WTC11 (cell line): ENCODE data around the gene OR2Y1. TPM values are rescaled to one million over a fixed set of nuclear protein-coding genes. Genes with fewer than 3 reads are reported as not detected.

Experiments
- ATAC-seq: fragments of 200-7000 bp; cut with Tn5 transposase; 2 replicates; pipeline ENCODE4 v1.10.0; 2021; ENCODE audit warnings: mild to moderate bottlenecking, moderate library complexity
- CTCF ChIA-PET: fragments of 300-600 bp; sonication (Branson Sonifier 250); formaldehyde crosslinking; loops from one replicate; lab custom pipeline; 2021; ENCODE audit warnings: antibody characterized with exemption; lab: Charles Lee
- POLR2A ChIA-PET: fragments of 350-600 bp; sonication (Branson Sonifier 250); formaldehyde crosslinking; loops from one replicate; lab custom pipeline; 2021; ENCODE audit warnings: antibody characterized with exemption; lab: Charles Lee
- DNase-seq: peaks from one replicate; pipeline ENCODE4 v3.0.0; 2021; ENCODE audit warnings: low spot score
- H3K27ac Mint-ChIP-seq: 2 replicates; pipeline ENCODE4 v1.8.0; 2021; ENCODE audit warnings: mixed read lengths
- H3K27me3 Mint-ChIP-seq: 2 replicates; pipeline ENCODE4 v1.8.0; 2021; ENCODE audit warnings: low read depth, mild to moderate bottlenecking, moderate library complexity, mixed read lengths
- H3K36me3 Mint-ChIP-seq: 2 replicates; pipeline ENCODE4 v1.8.0; 2021; ENCODE audit warnings: mixed read lengths
- H3K4me1 Mint-ChIP-seq: 2 replicates; pipeline ENCODE4 v1.8.0; 2022; ENCODE audit warnings: mixed read lengths
- H3K4me3 Mint-ChIP-seq: 2 replicates; pipeline ENCODE4 v1.8.0; 2021; ENCODE audit warnings: mild to moderate bottlenecking, moderate library complexity, mixed read lengths
- H3K9me3 Mint-ChIP-seq: 2 replicates; pipeline ENCODE4 v1.8.0; 2021; ENCODE audit warnings: mixed read lengths
- ATF1 ChIP-seq: sonication (generic); formaldehyde crosslinking; IDR thresholded peaks from 2 replicates; pipeline ENCODE4 v1.8.1; 2023; ENCODE audit warnings: mild to moderate bottlenecking, moderate library complexity, missing genetic modification reagents
- E2F5 ChIP-seq: sonication (generic); formaldehyde crosslinking; IDR thresholded peaks from 2 replicates; pipeline ENCODE4 v1.8.1; 2022; ENCODE audit warnings: mild to moderate bottlenecking, moderate library complexity, missing genetic modification reagents
- ESRRA ChIP-seq: sonication (generic); formaldehyde crosslinking; IDR thresholded peaks from 2 replicates; pipeline ENCODE4 v1.8.1; 2022; ENCODE audit warnings: mild to moderate bottlenecking, missing genetic modification reagents, borderline replicate concordance
- FOXP1 ChIP-seq: sonication (generic); formaldehyde crosslinking; IDR thresholded peaks from 2 replicates; pipeline ENCODE4 v1.8.0; 2022; ENCODE audit warnings: missing genetic modification reagents, mild to moderate bottlenecking, moderate library complexity, borderline replicate concordance
- GRHL2 ChIP-seq: fragments of 250-450 bp; sonication (Bioruptor Pico); IDR thresholded peaks from 2 replicates; pipeline ENCODE4 v1.8.0; 2022; ENCODE audit warnings: mild to moderate bottlenecking, moderate library complexity; ENCODE audit not compliant: insufficient replicate concordance, severe bottlenecking
- HMGA2 ChIP-seq: fragments of 250-450 bp; sonication (Bioruptor Pico); IDR thresholded peaks from 2 replicates; pipeline ENCODE4 v1.4.0; 2021; ENCODE audit warnings: mild to moderate bottlenecking, moderate library complexity
- MAX ChIP-seq: sonication (generic); formaldehyde crosslinking; IDR thresholded peaks from 2 replicates; pipeline ENCODE4 v1.8.0; 2022; ENCODE audit warnings: mild to moderate bottlenecking, missing genetic modification reagents
- OVOL2 ChIP-seq: fragments of 250-450 bp; sonication (Bioruptor Pico); IDR thresholded peaks from 2 replicates; pipeline ENCODE4 v1.9.0; 2021; ENCODE audit warnings: mild to moderate bottlenecking, borderline replicate concordance
- RORB ChIP-seq: fragments of 250-450 bp; sonication (Bioruptor Pico); IDR thresholded peaks from 2 replicates; pipeline ENCODE4 v1.9.0; 2021; ENCODE audit warnings: mild to moderate bottlenecking
- TP53 ChIP-seq: sonication (generic); formaldehyde crosslinking; IDR thresholded peaks from 2 replicates; pipeline ENCODE4 v1.8.1; 2023; ENCODE audit warnings: mild to moderate bottlenecking, missing genetic modification reagents
- ZNF138 ChIP-seq: sonication (generic); formaldehyde crosslinking; conservative IDR thresholded peaks from 2 replicates; pipeline ENCODE4 v1.8.1; 2022; ENCODE audit warnings: mild to moderate bottlenecking, moderate library complexity, missing genetic modification reagents
- ZNF232 ChIP-seq: sonication (generic); formaldehyde crosslinking; IDR thresholded peaks from 2 replicates; pipeline ENCODE4 v1.8.0; 2022; ENCODE audit warnings: mild to moderate bottlenecking, missing genetic modification reagents
- ZNF416 ChIP-seq: fragments of 250-450 bp; sonication (Bioruptor Pico); IDR thresholded peaks from 2 replicates; pipeline ENCODE4 v1.9.0; 2021; ENCODE audit warnings: mild to moderate bottlenecking, inconsistent platforms
- ZNF532 ChIP-seq: fragments of 250-450 bp; sonication (Bioruptor Pico); IDR thresholded peaks from 2 replicates; pipeline ENCODE4 v1.9.0; 2021; ENCODE audit warnings: mild to moderate bottlenecking, borderline replicate concordance
- ZNF671 ChIP-seq: fragments of 250-450 bp; sonication (Bioruptor Pico); IDR thresholded peaks from 2 replicates; pipeline ENCODE4 v1.8.0; 2021; ENCODE audit warnings: mild to moderate bottlenecking
- total RNA-seq: library from RNA; stranded (reverse); gene quantifications from 3 replicates; pipeline ENCODE4 v1.2.3, GENCODE V29; 2021

Gene OR2Y1
- total RNA-seq, 1 experiment from 2014 or later: not detected

- CTCF ChIA-PET: no interaction called here
- no peak overlapping the region for H3K4me3 Mint-ChIP-seq
Measured at GRCh38 chr5:180724944-180725343, 14.9 kb downstream of the OR2Y1 start.

GRCh38 chr5:180723936-180724335 lies 15.9 kb downstream of the OR2Y1 start:
- POLR2A ChIA-PET: no interaction called here
- Mint-ChIP-seq H3K4me3 (no peak overlapping the region), H3K27me3 (no peaks in the 10 kb centered on the region), H3K36me3 (no peaks in the 10 kb centered on the region), H3K4me1 (no peaks in the 10 kb centered on the region), H3K9me3 (peaks cover 13% of the 10 kb centered on the region), H3K27ac (no peak overlapping the region)
- DNase-seq (no peak), ATAC-seq (no peak)
- TF ChIP-seq ZNF671 (CRISPR knock-in tag): no peak
- TF ChIP-seq RORB (CRISPR knock-in tag): no peak
- no peak for TF ChIP-seq FOXP1 (CRISPR knock-in tag)
- TF ChIP-seq ATF1 (CRISPR knock-in tag): no peak
- CTCF ChIA-PET: no interaction called here

More at GRCh38 chr5:180724944-180725343, 14.9 kb downstream of the OR2Y1 start:
- ATAC-seq: no peak
- POLR2A ChIA-PET: no interaction called here
- no peak overlapping the region for H3K27ac Mint-ChIP-seq
- DNase-seq: no peak
- TF ChIP-seq ZNF138 (no peak), TP53 (CRISPR knock-in tag) (no peak), ZNF416 (CRISPR knock-in tag) (no peak), ZNF532 (no peak)
- H3K36me3 Mint-ChIP-seq: no peaks in the 10 kb centered on the region
- no peaks in the 10 kb centered on the region for H3K27me3 Mint-ChIP-seq
- H3K4me1 Mint-ChIP-seq: no peaks in the 10 kb centered on the region
- H3K9me3 Mint-ChIP-seq: peaks cover 13% of the 10 kb centered on the region

- DNase-seq (no peak), ATAC-seq (peak; percentile 50)
- no peak overlapping the region for H3K27ac Mint-ChIP-seq
- no peak overlapping the region for H3K4me3 Mint-ChIP-seq
- no peaks in the 10 kb centered on the region for H3K9me3 Mint-ChIP-seq
- ChIA-PET POLR2A (interaction anchor here (0.6 kb wide), 1 partner anchor 35 kb away, joined by 3 read pairs; no protein-coding TSS in a partner anchor), CTCF (interaction anchor here (0.9 to 2.5 kb wide), 7 partner anchors 47 to 368 kb away, joined by 3 to 12 read pairs (median 5); no protein-coding TSS in a partner anchor)
- no peaks in the 10 kb centered on the region for H3K27me3 Mint-ChIP-seq
- no peaks in the 10 kb centered on the region for H3K4me1 Mint-ChIP-seq
- TF ChIP-seq MAX (no peak), E2F5 (no peak), ESRRA (no peak), HMGA2 (CRISPR knock-in tag) (no peak), ZNF232 (CRISPR knock-in tag) (no peak), GRHL2 (CRISPR knock-in tag) (no peak)
- TF ChIP-seq, all 79 proteins: peak for 0
- no peaks in the 10 kb centered on the region for H3K36me3 Mint-ChIP-seq
Measured at GRCh38 chr5:180720486-180720885, 19.4 kb downstream of the OR2Y1 start.

- Mint-ChIP-seq H3K27ac (no peak overlapping the region), H3K36me3 (no peaks in the 10 kb centered on the region), H3K9me3 (no peaks in the 10 kb centered on the region), H3K4me3 (no peak overlapping the region), H3K4me1 (no peaks in the 10 kb centered on the region), H3K27me3 (no peaks in the 10 kb centered on the region; the same call in 1 of the 2 replicates)
- no peak for TF ChIP-seq OVOL2 (CRISPR knock-in tag)
- TF ChIP-seq HMGA2 (CRISPR knock-in tag): peak; percentile 99
- ChIA-PET CTCF (interaction anchor here (0.6 to 2.5 kb wide), 13 partner anchors 9 to 114 kb away, joined by 3 to 18 read pairs (median 6); partner anchors contain the start of gene FLT4), POLR2A (no interaction called here)
- ATAC-seq (no peak), DNase-seq (no peak)
Measured at GRCh38 chr5:180719781-180720180, 20.1 kb downstream of the OR2Y1 start.
